HG03342 (cell line): Measurements from ENCODE around the gene TBCEL.
"Not testable (repeated sequence)": the region's sequence is repeated elsewhere in the genome, so short reads cannot be mapped to it uniquely, and the experiment has no call there.

Experiments
- ATAC-seq: cut with Tn5 transposase; IDR thresholded peaks from one replicate; pipeline ENCODE4 v1.9.1; 2021; ENCODE audit warnings: mild to moderate bottlenecking, moderate library complexity; ENCODE audit not compliant: unreplicated experiment

TBCEL gene

DNA sequence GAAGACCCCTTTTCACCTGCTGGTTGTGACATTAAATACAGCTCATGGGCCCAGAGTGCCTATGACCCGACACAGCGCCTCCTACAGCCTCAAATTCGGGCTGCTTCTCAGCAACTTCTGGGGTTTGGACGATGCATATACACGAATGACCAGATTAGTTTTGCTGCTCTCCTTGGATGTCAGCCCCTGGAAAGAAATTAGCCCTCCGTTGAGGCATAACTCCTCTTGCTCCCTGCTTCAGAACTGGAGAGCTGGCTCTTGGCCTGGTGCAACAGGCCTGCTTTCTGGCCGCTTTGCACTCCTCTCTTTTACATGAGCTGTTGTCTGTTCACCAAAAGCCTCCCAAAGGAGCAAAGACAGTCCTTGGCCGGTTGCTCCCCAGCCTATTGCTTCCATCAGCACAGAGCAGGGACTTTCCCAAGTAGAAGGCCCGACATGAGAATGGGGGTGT lies 80.4 kb downstream of the TBCEL start:
- ATAC-seq, result no peak

DNA sequence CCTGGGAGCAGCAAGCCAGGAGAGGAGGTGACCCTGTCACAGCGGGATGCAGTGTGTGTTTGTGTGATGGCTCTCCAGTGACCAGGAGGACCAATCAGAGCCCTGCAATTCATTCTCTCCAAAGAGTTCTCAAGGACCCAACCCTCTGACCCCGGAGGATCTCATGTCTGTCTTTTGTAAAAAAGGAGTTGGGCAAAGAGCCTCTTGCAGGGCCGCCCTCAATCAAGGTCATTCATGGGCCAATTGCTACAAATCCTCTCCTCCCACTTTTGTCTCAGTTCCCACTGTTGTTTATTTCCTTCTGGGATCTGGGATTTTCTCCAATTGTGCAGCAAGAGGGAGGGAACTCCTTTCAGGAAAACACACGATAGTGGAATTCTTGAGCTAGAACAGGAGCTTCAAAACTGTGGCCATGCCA lies 81.2 kb downstream of the TBCEL start:
- ATAC-seq, result no peak

DNA sequence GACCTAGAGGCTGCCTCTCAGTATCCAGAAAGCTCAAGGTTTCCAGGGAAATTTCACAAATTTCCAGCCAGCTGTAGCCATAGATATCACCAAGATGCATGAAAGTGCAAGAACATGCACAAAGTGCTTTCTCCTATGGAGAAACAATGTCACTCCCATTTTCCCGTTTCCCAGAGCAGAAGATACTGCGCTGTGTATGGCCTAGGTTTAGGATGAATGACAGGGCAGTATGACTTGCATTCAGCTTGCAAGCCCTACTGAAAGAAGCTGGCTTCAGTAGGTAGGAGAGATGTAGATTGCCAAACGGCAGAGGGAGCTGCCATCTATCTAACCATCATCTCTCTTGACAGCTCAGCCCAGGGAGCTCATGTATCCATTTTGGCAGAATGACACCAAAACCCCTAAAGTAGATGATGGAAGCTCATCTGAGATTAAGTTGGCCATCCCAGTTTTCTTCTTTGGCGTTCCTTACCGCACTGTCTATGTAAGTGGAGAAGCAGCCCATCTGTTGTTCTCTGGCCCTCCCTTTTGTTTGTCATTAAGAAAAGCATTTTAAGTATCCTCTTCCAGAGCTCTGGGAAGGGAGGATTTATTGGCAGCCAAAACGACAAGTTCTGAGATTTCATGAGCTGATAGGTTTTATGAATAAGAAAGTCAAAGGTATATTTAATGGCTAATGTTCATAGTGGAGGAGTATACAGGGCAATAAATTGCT lies 81.7 kb downstream of the TBCEL start:
- no peak for ATAC-seq

DNA sequence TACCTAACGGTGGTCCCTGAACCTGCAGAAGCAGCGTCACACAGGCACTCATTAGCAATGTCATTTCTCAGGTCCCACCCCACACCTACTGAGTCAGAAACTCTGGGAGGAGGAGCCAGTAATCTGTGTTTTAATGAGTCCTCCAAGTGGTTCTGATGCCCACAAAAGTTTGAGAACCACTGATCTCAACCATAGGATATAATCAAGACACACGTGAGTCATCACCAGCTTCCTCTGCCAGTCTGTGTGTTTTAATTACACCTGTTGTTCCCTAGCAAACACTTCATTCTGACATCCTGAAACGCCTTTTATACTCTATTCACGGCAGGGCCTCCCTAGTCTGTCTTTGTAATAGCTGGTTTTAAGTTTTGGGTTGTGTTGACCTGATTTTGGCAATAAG lies 82.9 kb downstream of the TBCEL start:
- ATAC-seq, result no peak

DNA sequence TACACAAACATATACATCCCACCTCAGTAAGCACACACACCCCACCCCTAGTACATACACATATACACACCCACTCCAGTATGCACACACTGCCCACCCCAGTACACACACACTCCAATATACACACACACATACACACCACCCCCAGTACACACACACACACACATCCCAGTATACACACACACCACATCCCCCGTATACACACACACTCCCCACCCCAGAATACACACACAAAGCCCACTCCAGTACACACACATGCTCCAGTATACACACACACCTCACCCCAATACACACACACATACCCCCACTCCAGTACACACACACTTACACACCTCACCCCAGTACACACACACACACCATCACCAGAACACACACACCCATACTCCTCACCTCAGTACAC lies 84.5 kb downstream of the TBCEL start:
- ATAC-seq, result no peak

DNA sequence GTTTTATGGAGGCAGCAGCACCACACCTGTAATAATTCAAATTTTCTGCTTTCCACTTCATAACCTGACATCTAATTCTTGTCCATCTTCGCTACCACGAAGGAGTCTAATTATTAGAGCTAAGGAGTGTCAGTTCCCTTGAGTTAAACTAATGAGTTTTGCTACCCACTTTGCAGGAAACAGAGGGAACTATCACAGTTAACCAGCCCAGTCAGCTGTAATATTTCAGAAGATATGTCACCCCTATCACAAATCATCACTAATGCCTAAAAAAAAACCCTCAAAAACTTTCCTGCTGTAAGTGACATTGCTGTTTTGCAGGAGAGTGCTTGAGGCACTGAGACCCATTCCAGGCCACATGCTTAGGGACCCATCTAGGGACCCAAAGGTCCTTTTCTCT lies 85.6 kb downstream of the TBCEL start:
- ATAC-seq, result no peak

DNA sequence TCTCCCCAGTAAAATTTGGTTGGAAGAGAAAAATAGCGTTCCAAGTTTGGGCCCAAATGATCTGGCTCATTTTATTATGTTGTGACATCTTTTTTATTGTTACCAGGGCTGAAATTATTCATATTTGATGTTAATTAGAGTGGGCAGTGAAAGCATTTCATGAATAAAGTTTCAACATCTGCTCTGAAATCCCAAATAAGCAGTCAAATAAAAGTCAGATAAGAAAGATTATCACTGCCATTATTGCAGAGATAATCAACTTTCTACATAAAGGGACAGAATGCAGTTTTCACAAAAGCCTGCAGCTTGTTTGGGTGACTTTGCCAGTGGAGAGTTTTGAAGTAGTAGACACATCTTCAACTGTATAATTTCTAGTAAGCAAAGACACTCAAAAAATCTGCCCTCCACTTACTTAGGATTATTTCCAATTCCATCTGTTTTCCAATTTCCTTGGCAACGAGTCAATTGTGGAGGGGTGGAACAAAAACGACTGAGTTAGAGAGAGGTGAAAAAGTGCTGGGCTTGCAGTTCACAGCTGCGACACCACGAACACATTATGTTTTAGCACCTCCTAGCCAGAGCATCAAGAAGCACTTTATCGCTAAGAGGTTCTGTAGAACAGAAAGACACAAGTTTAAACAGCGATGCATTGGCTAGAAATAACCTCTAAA lies 86.1 kb downstream of the TBCEL start:
- no peak for ATAC-seq

DNA sequence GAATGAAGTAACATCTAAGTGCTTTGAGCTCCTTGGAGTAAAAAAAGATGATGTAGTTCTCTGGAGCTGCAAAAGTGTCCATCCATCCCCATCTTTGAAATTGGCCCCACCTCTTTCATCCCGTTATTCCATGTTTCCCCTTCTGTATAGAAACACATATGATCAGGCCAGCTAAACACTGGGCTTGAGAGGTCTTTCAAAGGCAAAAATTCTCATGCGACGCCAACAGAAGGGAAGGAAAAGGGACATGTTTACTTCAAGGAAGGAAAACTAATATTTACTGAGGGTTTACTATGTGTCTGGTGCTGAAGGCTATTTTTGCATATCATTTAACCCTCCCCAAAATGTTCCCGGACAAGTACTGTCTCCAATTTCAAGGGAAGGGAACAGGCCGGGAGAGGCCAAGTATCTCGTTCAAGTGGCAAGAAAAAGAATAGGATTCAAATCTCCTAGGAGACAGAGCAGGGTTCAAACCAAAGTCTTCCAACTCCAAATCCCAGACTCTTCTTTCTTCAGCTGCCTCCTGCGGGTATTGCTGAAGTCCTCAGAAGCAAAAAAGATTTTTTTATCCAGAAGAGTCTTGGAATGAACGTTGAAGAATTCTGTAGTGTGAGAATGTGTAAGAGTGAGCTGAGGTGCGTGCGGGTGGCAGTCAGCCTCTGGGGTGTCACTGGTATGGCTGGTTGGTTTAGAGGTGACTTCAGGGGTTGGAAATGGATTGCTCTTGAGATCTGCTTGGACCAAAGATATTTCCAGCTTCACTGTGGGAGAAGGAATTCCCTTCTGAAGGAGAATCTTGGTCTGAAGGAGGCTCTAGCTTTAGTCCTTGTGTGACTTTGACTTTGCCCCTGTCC lies 87.2 kb downstream of the TBCEL start:
- ATAC-seq, result no peak

DNA sequence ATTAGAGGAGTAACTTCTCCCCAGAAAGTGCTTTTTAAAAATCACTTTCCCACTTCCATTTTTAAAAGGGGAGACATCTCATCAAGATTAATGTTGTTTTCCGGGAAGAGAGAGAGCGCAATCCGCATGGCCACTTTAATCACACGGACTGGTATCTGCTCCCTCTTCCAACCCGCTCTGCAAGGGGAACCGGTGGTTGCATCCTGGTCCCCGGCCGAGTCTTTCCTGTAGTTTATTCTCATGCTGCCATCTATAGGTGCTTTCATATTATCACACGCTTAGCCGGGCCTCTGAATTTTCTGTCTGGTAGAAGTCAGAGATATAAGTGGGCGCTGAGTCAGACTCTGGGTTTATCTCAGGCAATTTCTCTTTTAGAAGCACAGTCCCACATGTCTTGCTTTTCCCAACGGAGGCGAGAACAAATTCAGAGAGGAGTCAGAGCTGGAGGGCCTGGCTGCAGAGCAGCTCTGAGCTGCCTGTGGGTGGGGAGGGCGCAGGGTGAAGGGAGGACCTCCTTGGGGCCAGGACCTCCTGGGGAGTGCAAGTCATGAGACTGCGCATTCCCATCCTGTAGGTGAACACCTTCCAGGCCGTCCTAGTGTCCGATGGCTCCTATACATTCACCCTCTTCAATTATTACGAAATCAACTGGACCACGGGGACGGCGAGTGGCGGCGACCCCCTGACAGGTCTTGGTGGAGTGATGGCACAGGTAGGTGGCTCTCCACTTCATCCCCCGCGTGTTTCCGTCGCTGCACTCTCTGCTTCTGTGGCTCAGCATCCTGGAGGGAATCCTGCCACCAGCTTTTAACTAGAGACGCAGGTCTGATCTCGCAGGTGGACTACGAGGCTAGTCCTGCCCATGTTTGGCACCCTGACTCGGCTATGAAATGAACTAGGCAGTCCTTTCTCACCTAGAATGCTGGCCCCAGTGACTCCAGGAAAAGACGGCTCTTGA lies 88.9 kb downstream of the TBCEL start:
- no peak for ATAC-seq

DNA sequence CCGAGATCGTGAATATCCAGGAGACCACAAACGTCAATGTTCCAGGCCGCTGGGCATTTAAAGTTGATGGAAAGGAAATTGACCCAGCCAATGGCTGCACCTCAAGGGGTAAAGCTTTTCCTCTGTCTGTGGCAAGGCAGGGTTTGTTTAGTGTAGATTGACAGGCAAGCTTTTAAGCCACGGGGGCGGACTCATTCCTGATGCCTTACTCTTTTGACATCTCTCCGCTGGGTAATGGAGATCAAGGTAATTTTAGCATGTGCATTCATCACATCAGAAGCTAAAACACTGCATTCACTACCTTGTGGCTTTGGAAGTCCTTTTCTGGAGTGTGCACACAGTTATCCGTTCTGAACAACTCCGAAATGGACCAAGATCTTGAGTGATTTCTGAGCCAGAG lies 89.7 kb downstream of the TBCEL start:
- no peak for ATAC-seq

DNA sequence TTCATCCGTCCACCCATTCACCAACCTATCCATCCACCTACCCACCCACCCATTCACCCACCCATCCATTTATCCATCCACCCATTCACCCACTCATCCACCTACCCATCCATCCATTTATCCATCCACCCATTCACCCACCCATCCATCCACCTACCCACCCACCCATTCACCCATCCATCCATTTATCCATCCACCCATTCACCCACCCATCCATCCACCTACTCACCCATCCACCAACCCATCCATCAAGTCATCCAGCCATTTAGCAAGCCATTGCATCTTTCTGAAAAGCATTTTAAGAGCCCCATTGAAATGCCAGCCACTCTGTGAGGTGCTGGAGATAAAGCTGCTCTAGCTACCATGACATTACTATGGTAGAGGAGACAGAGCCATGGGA lies 91.1 kb downstream of the TBCEL start:
- not testable (repeated sequence) for ATAC-seq

DNA sequence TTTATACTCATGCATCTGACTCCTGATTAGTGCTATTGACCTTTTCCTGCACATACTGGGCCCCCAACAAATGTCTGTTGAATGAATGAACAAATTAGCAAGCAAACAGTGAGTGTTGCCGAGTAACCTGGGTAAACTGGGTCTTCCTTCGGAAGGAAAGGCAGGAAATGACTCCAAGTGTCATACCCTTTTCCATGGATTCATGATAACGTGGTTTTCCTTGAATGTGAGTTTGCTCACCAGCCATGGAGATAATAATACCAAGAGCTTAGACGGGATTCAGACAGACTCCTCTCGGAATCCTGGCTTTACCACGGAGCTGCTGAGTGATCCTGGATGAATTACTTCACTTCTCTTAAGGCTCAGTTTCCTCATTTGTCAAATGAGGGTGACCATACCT lies 93.9 kb downstream of the TBCEL start:
- ATAC-seq, result no peak

DNA sequence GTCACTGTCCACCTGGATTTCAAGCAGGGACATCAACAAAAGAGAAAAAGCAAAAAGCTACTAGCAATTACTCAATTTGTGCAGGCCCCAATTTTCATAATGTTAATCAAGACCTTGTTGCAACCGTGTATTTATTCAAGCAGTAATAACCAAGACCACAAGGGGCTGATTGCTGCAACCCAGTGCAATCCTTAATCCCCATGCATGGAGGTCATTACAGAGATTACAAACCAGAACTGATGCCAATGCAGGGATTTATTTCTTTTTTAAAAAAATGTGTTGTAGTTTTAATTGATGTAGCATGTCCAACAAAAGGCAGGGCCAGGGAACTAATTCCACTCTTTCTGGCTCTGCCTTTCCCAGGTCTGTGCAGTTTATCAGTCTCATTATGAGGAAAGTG lies 95.5 kb downstream of the TBCEL start:
- ATAC-seq, result no peak

DNA sequence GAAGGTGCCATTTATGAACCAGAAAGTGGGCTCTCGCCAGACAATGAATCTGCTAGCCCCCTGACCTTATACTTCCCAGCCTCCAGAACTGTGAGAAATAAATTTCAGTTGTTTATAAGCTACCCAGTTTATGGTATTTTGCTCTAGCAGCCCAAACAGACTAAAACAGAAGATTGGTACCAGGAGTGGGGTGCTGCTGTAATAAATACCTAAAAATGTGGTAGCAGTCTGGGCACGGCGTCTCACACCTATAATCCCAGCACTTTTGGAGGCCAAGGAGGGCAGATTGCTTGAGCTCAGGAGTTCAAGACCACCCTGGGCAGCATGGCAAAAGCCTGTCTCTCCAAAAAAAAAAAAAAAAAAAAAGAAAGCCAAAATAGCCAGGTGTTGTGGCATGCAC lies 98.4 kb downstream of the TBCEL start:
- no peak for ATAC-seq

DNA sequence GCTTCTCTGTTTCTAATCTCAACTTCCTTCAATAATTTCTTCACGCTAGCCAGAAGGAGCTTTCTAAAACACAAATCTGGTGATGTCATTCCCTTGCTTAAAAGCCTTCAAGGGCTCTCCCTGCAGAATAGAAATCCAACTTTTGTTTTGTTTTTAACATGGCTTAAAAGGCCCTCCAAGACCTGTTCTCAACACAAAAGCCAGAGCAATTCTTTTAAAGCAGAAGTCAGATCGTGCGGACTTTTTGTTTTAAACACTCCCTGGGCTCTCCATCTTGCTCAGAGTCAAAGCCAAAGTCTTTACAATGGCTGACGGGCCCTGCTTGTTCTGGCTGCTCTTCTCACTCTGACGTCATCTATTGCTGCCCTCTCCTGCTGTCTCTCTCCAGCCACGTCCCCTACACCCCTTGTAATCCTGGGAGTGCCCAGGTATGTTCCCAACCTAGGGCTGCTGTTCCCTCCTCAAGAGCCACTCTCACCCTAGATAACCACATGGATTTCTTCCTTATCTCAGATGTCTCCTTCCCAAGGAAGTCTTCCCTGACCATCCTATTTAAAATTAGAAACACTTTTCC lies 99.7 kb downstream of the TBCEL start:
- ATAC-seq, result no peak

DNA sequence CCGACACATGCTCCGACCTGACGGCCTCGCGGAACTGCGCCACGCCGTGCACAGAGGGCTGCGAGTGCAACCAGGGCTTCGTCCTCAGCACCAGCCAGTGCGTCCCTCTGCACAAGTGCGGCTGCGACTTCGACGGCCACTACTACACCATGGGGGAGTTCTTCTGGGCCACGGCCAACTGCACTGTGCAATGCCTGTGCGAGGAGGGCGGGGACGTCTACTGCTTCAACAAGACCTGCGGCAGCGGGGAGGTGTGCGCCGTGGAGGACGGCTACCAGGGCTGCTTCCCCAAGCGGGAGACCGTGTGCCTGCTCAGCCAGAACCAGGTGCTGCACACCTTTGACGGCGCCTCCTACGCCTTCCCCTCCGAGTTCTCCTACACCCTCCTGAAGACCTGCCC lies 103.9 kb downstream of the TBCEL start:
- ATAC-seq, result no peak

DNA sequence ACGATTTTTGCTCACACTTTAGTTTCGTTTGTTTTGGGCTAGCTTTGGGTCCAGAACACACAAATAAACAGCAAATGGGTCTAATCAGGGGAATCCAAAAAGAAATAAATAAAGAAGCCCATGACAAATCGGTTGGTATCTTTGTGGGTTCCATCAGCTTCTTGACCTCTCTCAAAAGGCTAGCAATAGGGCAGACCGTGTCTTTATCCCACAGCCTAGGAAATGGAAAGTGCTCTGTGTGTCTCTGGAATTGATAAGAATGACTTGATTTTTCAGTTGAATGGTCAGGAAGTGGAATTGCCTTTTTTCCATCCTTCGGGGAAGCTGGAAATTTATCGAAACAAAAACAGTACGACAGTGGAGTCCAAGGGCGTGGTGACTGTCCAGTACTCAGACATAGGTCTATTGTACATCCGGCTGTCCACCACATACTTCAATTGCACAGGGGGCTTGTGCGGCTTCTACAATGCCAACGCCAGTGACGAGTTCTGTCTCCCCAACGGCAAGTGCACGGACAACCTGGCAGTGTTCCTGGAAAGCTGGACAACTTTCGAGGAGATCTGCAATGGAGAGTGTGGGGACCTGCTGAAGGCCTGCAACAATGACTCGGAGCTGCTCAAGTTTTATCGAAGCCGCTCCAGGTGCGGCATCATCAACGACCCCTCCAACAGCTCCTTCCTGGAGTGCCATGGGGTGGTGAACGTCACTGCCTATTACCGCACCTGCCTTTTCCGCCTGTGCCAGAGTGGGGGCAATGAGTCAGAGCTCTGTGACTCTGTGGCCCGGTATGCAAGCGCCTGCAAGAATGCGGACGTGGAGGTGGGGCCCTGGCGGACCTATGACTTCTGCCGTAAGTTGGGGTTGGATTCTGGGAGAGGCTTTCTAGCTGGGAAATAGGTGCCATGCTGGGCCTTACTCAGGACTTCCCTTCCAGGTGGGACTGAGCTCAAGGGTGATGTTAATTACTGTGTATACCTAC lies 105.7 kb downstream of the TBCEL start:
- no peak for ATAC-seq

DNA sequence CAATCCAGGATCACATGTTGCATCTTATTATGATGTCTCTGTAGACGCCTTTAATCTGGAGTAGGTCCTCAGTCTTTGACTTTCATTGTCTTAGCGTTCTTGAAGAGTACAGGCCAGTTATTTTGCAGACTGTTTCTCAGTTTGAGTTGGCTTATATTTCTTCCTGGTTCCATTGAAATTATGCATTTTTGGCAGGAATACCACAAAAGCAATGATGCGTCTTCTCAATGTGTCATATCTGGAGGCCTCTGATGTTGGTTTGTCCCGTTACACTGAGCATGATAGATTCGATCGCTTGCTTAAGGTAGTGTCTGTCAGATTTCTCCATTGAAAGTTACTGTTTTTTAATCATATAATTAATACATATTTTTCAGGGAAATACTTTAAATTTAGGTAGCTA lies 107.8 kb downstream of the TBCEL start:
- no peak for ATAC-seq
